IPS-11a (cell line): ENCODE results near the gene SBK2.

ENCODE experiments used
- H3K4me3 ChIP-seq: one replicate; pipeline ENCODE4 v1.5.1; 2013; ENCODE audit warnings: low read depth, low read length, control low read depth

The SBK2 gene

GRCh38 chr19:55554741-55555152 lies 17.8 kb upstream of the SBK2 start:
- no peak overlapping the region for H3K4me3 ChIP-seq

DNA sequence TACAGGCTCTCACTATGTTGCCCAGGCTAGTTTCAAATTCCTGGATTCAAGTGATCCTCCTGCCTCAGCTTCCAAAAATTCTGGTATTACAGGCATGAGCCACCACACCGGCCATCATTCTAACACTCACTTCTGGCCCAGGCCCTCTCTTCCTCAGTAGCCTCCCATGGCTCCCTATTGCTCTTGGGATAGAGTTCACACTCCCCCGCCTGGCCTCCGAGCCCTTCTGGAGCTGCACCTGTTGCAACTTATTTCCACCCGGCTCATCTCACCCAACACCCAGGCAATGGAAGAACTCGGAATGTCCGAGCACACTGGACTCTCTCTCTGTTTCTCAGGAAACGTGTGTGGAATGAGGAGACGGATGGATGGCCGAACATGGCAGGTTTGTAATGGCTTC lies 17.4 kb upstream of the SBK2 start:
- no peak overlapping the region for H3K4me3 ChIP-seq

- no peak overlapping the region for H3K4me3 ChIP-seq
Measured at GRCh38 chr19:55553217-55554182, 16.6 kb upstream of the SBK2 start.

DNA sequence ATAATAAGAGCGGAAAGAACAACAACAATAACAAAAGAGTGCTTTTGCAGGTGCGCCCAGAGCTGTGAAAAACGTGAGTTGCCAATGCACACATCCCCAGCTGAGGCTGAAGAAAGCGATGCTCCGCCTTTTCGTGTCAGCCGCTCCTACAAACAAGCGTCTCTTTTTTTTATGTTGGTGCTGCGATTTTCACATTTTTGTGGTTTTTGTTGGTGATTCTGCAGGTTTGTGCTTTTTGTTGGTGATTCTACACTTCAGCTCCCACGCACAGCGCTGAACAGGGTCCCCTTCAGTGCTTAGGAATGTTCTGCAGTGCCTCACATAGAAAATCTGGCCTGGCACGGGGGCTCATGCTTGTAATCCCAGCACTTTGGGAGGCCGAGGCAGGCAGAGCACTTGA lies 15.7 kb upstream of the SBK2 start:
- no peak overlapping the region for H3K4me3 ChIP-seq

DNA sequence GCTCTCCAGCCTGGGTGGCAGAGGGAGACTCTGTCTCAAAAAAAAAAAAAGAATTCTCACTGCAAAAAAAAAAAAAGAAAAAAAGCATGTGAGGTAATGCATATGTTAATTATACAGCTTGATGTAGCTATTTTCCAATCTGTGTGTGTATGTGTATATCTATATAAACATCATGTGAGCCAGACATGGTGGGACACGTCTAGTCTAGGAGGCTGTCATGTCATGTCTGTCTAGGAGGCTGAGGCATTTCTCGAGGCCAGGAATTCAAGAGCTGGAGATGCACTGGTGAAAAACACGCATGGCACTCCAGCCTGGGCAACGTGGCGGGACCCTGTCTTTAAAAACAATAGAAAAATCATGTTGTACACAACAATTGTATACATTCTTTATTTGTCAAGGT lies 15.3 kb upstream of the SBK2 start:
- no peak overlapping the region for H3K4me3 ChIP-seq

DNA sequence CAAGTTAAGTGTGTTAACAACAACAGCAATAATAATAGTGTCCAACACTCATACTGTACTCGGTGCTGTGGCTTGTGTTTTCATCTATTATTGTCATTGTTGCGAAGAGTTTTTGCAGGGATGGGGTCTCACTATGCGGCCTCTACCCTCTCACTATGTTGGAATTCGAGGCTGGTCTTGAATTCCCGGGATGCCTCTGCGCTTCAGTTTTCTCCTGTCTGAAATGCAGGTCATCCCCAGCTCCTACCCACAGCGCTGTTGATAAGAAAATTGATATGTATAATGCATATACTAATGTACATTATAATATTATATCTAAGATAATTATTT lies 13.4 kb upstream of the SBK2 start:
- peak overlapping the region; percentile 36 for H3K4me3 ChIP-seq

- H3K4me3 ChIP-seq: peak overlapping the region; percentile 36
Measured at GRCh38 chr19:55549500-55550320, 12.8 kb upstream of the SBK2 start.

DNA sequence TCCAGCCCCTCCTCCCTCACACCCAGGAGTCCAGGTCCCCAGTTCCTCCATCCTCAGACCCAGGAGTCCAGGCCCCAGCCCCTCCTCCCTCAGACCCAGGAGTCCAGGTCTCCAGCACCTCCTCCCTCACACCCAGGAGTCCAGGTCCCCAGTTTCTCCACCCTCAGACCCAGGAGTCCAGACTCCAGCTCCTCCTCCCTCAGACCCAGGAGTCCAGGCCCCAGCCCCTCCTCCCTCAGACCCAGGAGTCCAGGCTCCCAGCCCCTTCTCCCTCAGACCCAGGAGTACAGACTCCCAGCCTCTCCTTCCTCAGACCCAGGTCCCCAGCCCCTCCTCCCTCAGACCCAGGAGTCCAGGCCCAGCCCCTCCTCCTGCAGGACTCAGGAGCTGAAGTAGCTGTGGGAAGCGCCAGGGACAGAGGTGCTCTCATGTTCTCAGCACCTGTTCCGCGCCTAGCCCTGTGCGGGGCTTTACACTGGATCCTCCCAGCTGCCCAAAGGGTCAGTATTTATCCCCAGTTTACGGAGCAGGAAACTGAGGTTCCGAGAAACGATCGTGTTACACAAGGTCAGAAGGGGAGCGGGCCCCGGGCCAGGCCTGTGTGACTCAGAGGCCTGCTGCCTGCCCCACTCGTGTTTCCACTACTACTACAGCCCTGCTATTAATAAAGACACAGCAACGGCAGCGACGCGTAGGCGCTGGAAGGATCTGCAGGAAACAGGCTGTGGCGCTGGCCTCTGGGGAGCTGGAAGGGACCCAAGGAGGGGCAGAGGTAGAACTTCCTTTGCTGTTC lies 10.1 kb upstream of the SBK2 start:
- H3K4me3 ChIP-seq: no peak overlapping the region

- no peak overlapping the region for H3K4me3 ChIP-seq
Measured at GRCh38 chr19:55546011-55546410, 9.1 kb upstream of the SBK2 start.

- no peak within 1 kb of the TSS for H3K4me3 ChIP-seq
Measured at GRCh38 chr19:55545443-55545842, 8.5 kb upstream of the SBK2 start, which contains the start of gene SBK3. TSS of gene SBK3 (minus strand) at chr19:55545543. CDS start at chr19:55545543, 0 bp downstream.

DNA sequence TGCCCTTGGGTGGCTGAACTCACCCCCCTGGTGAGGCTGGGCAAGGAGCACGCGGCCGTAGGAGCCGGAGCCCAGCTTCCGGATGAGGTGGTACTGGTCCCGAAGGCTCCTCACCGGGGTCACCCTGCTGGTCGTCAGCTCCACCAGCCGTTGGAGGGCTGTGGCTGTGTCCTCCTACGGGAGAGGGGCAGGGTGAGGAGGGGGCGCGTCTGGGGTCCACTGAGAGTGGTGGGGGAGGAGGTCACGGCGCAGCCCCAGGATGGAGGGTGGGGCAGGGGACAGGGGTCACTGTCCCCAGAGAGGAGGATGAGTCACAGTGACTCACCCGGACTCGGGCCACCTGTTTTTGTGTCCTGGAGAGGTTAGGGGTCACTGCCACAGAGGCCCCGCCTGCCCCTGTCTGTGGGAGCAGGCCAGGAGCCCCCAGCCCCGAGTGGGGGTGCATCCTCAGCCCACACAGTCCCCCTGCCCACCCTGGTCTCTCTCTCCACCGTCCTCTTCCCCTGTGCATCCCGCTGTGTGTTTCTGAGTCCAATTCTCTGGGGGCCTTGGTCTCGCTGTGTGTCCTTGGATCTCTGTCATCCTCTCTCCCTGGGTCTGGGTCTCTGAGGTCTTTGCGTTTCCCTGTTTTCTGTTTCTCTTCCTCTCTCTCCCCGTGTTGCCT lies 8.0 kb upstream of the SBK2 start:
- no peak overlapping the region for H3K4me3 ChIP-seq

DNA sequence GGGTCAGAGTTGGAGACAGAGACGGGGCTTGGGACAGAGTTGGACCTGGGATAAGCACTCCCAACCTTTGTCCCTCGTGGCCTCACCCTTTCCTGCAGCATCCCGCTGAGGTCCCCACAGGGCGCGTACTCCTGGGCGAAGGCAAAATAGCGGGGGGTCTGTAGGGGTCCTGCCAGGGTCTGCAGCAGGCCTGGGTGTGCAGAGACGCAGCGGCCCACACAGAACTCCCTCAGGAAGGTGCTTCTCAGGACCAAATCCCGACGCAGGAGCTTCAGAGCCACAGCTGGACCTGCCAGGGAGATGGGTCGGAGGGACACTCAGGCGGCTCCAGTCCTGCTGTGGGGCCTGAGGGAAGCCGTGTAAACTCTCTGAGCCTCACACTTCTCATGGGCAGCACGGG lies 7.1 kb upstream of the SBK2 start:
- H3K4me3 ChIP-seq: no peak overlapping the region

DNA sequence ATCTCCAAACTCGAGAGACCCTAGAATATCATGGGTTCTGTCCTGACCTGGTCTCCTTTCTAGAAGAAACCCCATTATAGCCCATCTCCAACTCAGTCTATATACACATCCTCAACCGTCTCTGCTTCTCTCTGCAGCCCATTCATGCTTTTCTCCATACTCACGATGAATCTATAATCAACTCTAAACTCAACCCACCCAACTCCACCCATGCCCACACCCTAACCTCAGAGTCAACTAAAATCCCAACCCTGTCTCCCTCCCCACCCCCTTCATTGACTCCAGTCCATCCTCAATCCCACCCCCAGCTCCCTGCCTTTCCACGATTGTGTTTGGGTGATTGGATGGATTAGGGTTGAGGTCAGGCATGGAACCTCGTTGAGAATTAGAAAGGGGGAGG lies 6.6 kb upstream of the SBK2 start:
- H3K4me3 ChIP-seq: no peak overlapping the region

- no peak overlapping the region for H3K4me3 ChIP-seq
Measured at GRCh38 chr19:55542292-55542855, 5.4 kb upstream of the SBK2 start.

- no peak overlapping the region for H3K4me3 ChIP-seq
Measured at GRCh38 chr19:55541091-55541490, 4.2 kb upstream of the SBK2 start.

DNA sequence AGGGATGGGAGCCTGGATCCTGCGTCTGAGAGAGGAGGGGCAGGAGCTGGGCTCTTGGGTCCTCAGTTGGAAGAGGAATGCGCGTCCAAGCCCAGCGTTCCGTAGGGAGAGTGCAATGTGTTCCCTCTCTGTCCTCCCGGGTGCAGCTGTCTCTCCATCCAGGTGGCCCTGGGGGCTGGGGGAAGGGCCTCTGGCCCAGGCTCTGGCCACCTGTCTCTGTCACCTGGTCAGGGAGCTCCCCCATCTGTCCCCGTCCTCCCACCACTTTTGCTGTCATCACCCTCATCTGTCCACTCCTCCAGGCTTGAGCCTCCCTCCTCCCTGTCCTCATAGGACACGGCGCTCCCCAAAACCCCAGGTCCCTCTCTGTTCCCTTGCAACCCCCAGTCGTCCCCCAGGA lies 3.7 kb upstream of the SBK2 start:
- no peak overlapping the region for H3K4me3 ChIP-seq

DNA sequence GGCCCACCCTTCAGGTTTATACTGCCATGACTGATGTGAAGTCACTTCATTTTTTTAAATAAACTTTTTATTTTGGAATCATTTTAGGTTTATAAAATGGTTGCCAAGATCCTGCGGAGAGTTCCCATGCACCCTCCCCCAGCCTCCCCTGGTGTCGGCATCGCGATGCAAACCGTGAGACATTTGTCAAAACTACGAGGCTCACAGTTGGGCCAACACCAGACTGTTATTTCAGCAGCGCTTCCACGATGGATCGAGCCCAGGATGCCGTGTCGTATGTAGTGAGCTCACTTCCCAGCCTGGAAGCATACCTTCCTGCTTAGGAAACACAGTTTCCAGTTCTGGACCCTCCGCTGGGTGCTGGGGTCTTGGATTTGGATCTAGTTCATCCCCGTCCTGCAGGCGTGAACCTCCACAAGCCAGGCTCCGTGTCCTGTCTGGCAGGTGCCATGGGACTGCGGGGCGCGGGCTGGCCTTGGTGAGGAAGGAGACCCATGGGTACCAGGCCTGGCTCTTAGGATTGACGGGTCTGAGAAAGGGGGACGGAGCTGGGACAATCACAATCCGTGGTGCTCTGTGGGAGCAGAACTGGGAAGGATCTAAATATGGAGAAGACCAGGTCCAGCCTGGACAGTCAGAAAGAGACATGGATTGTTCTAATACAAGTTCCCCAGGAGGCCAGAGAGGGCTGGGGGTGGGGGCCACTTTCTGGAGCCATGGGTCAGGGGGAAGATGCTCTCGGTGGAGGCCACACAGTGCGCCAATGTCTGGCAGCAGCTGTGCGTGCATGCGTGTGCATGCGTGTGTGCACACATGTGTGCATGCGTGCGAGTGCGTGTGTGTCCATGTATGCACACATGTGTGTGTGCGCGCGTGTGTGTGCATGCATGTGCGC lies 2.4 kb upstream of the SBK2 start:
- no peak overlapping the region for H3K4me3 ChIP-seq

- H3K4me3 ChIP-seq: no peak overlapping the region
Measured at GRCh38 chr19:55538132-55538531, 1.2 kb upstream of the SBK2 start.

DNA sequence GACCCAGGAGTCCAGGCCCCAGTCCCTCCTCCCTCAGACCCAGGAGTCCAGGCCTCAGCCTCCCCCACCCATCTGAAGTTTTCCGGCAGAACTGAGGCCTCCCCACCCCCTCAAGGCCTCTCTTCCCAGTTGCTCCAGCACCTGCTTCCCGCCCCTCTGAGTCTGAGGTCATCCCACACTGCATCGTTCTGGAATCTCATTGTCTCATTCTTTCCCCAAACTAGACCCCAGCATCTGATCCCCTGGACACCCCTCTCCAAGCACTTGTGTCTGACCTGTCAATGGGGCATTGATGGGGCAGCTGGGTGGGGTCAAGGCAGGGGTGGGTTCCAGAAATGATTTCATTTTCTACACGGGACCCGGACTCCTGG lies 793 bp upstream of the SBK2 start:
- H3K4me3 ChIP-seq: no peak overlapping the region
